ENCODE data around the gene MAP3K3. TPM values are rescaled to one million over a fixed set of nuclear protein-coding genes. Genes with fewer than 3 reads are reported as not detected.
A peak's percentile ranks its signal among the peaks of the same experiment; 100 is the strongest.

Gene MAP3K3
- polyA plus RNA-seq, 4 donors, result 8.1 to 17.1 (median 11.1) TPM

GRCh38 chr17:63675607-63676546 lies 53.7 kb downstream of the MAP3K3 start:
- peak; percentile 90 to 94 for DNase-seq
- Histone ChIP-seq H3K27ac (ENCODE audit: low read depth in 1 of 3, low read length in 2 of 3) (peak overlapping the region in 2 of 3 donors; percentile 50 to 92), H3K27me3 (ENCODE audit: control insufficient read depth in 3 of 3, insufficient read depth in 3 of 3, low read length in 3 of 3) (no peaks in the 10 kb centered on the region), H3K36me3 (ENCODE audit: control insufficient read depth in 3 of 3, insufficient read depth in 2 of 3, low read depth in 1 of 3, low read length in 3 of 3) (peaks cover 2 to 25% (median 4%) of the 10 kb centered on the region in 3 donors), H3K9me3 (ENCODE audit: control insufficient read depth in 2 of 2, insufficient read depth in 1 of 2, low read depth in 1 of 2, low read length in 1 of 2) (no peaks in the 10 kb centered on the region), H3K4me3 (ENCODE audit: low read depth in 1 of 3, low read length in 3 of 3) (no peak overlapping the region), H3K4me1 (ENCODE audit: control insufficient read depth in 3 of 3, insufficient read depth in 2 of 3, low read depth in 1 of 3, low read length in 2 of 3) (peaks cover 2 to 13% (median 7%) of the 10 kb centered on the region in 3 donors)
- FAIRE-seq, result no peak
- WGBS, 3 donors, result 20 to 48% (median 38%) methylated on average over 6 of the region's 6 CpGs

DNA sequence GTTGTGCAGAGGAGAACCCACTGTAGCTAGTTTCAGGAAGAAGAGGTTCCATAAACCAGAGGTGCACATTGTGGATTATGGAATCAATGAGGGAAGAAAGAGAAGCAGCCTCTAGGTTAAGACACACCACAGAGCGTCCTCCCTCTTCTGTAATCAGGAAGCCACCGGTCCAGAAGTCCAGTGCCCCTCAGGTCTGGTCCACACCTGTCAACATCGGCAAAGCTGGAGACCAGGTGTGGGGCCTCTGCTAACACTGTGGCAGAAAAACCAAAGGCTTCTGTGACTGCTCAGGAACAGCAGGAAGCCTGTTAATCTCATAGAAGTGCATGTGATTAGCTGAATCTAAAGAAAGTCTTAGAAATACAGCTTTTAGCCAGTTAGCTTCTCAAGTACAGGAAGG lies 54.4 kb downstream of the MAP3K3 start:
- H3K36me3 ChIP-seq (ENCODE audit: control insufficient read depth in 3 of 3, insufficient read depth in 2 of 3, low read depth in 1 of 3, low read length in 3 of 3), result peaks cover 2 to 27% (median 4%) of the 10 kb centered on the region in 3 donors
- H3K4me1 ChIP-seq (ENCODE audit: control insufficient read depth in 3 of 3, insufficient read depth in 2 of 3, low read depth in 1 of 3, low read length in 2 of 3), result peaks cover 2 to 13% (median 7%) of the 10 kb centered on the region in 3 donors
- 19 to 52% (median 25%) methylated on average over 3 of the region's 3 CpGs for WGBS, 3 donors
- no peaks in the 10 kb centered on the region for H3K27me3 ChIP-seq (ENCODE audit: control insufficient read depth in 3 of 3, insufficient read depth in 3 of 3, low read length in 3 of 3)
- peak overlapping the region in 1 of 3 donors; percentile 36 for H3K27ac ChIP-seq (ENCODE audit: low read depth in 1 of 3, low read length in 2 of 3)
- H3K4me3 ChIP-seq (ENCODE audit: low read depth in 1 of 3, low read length in 3 of 3), result no peak overlapping the region
- no peaks in the 10 kb centered on the region for H3K9me3 ChIP-seq (ENCODE audit: control insufficient read depth in 2 of 2, insufficient read depth in 1 of 2, low read depth in 1 of 2, low read length in 1 of 2)
- FAIRE-seq, result no peak
- DNase-seq, result peak in 1 of 2 donors; percentile 17

GRCh38 chr17:63679214-63679613 lies 57.0 kb downstream of the MAP3K3 start:
- H3K27me3 ChIP-seq (ENCODE audit: control insufficient read depth in 3 of 3, insufficient read depth in 3 of 3, low read length in 3 of 3), result no peaks in the 10 kb centered on the region
- DNase-seq (no peak), FAIRE-seq (no peak)
- no peaks in the 10 kb centered on the region for H3K9me3 ChIP-seq (ENCODE audit: control insufficient read depth in 2 of 2, insufficient read depth in 1 of 2, low read depth in 1 of 2, low read length in 1 of 2)
- 92 to 98% (median 96%) methylated on average over 5 of the region's 5 CpGs for WGBS, 3 donors
- H3K36me3 ChIP-seq (ENCODE audit: control insufficient read depth in 3 of 3, insufficient read depth in 2 of 3, low read depth in 1 of 3, low read length in 3 of 3), result peaks cover 7 to 32% (median 7%) of the 10 kb centered on the region in 3 donors
- no peak overlapping the region for H3K4me3 ChIP-seq (ENCODE audit: low read depth in 1 of 3, low read length in 3 of 3)
- H3K27ac ChIP-seq (ENCODE audit: low read depth in 1 of 3, low read length in 2 of 3), result no peak overlapping the region
- H3K4me1 ChIP-seq (ENCODE audit: control insufficient read depth in 3 of 3, insufficient read depth in 2 of 3, low read depth in 1 of 3, low read length in 2 of 3), result peaks cover 2 to 13% (median 7%) of the 10 kb centered on the region in 3 donors

DNA sequence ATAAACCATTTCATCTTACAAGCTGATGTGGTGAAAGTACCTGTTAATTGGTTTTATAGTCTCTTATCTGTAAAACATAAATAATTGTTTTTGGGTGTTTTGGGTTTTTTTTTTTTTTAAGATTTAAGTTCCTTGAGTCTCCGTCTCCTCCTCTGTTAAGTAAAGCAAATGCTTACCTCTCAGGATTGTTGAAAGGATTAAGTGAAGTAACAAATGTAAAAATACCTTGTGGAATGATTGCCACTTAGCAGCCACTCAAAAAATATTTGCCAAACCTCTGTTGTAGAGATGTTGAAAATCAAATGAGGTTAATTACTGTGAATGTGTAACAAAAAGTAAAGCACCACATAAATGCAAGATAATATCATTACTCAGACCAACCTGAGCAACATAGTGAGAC lies 58.5 kb downstream of the MAP3K3 start:
- Histone ChIP-seq H3K36me3 (ENCODE audit: control insufficient read depth in 3 of 3, insufficient read depth in 2 of 3, low read depth in 1 of 3, low read length in 3 of 3) (peaks cover 7 to 31% (median 7%) of the 10 kb centered on the region in 3 donors), H3K4me1 (ENCODE audit: control insufficient read depth in 3 of 3, insufficient read depth in 2 of 3, low read depth in 1 of 3, low read length in 2 of 3) (peaks cover 2 to 7% (median 5%) of the 10 kb centered on the region in 3 donors), H3K27ac (ENCODE audit: low read depth in 1 of 3, low read length in 2 of 3) (no peak overlapping the region), H3K27me3 (ENCODE audit: control insufficient read depth in 3 of 3, insufficient read depth in 3 of 3, low read length in 3 of 3) (no peaks in the 10 kb centered on the region), H3K4me3 (ENCODE audit: low read depth in 1 of 3, low read length in 3 of 3) (no peak overlapping the region), H3K9me3 (ENCODE audit: control insufficient read depth in 2 of 2, insufficient read depth in 1 of 2, low read depth in 1 of 2, low read length in 1 of 2) (no peaks in the 10 kb centered on the region)
- DNase-seq (no peak), FAIRE-seq (no peak)
- WGBS, 3 donors, result 94 to 100% (median 100%) methylated on average over 1 of the region's 1 CpG

DNA sequence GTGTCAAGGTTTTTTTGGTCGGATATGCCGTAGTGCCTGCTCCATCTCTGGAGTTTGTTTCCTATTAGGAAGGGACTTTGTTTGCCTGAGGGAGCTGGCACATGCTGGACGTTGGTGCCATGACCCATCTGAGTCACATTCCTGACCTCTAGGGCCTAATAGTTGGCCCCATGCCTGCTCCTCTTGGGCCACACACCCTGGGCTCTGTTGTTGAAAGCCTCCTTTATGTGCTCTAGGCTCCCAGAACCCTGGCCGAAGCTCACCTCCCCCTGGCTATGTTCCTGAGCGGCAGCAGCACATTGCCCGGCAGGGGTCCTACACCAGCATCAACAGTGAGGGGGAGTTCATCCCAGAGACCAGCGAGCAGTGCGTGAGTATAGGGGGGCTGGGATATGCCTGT lies 59.3 kb downstream of the MAP3K3 start:
- WGBS, 3 donors, result 87 to 93% (median 91%) methylated on average over 8 of the region's 8 CpGs
- Histone ChIP-seq H3K36me3 (ENCODE audit: control insufficient read depth in 3 of 3, insufficient read depth in 2 of 3, low read depth in 1 of 3, low read length in 3 of 3) (peaks cover 7 to 35% (median 9%) of the 10 kb centered on the region in 3 donors), H3K27me3 (ENCODE audit: control insufficient read depth in 3 of 3, insufficient read depth in 3 of 3, low read length in 3 of 3) (no peaks in the 10 kb centered on the region), H3K9me3 (ENCODE audit: control insufficient read depth in 2 of 2, insufficient read depth in 1 of 2, low read depth in 1 of 2, low read length in 1 of 2) (no peaks in the 10 kb centered on the region), H3K4me1 (ENCODE audit: control insufficient read depth in 3 of 3, insufficient read depth in 2 of 3, low read depth in 1 of 3, low read length in 2 of 3) (peaks cover 0 to 3% (median 0%) of the 10 kb centered on the region in 3 donors), H3K27ac (ENCODE audit: low read depth in 1 of 3, low read length in 2 of 3) (no peak overlapping the region), H3K4me3 (ENCODE audit: low read depth in 1 of 3, low read length in 3 of 3) (no peak overlapping the region)
- DNase-seq, result no peak
- no peak for FAIRE-seq

DNA sequence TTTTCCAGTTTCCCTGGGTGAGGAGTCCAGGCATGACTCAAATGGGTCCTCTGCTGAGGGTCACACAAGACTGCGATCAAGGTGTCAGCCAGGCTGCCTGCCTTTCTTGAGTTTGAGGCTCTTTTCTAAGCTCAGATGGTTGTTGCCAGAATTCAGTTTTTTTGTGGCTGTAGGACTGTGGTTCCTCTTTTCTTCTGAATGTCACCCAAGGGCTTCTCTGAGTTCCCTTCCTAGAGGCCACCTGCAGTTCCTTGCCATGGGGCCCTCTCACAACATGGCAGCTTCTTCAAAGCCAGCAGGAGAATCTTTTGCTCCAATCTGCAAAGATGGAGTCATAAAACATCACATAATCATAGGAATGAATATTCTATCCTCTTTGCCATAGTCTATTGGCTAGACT lies 60.2 kb downstream of the MAP3K3 start:
- no peaks in the 10 kb centered on the region for H3K27me3 ChIP-seq (ENCODE audit: control insufficient read depth in 3 of 3, insufficient read depth in 3 of 3, low read length in 3 of 3)
- H3K27ac ChIP-seq (ENCODE audit: low read depth in 1 of 3, low read length in 2 of 3), result no peak overlapping the region
- DNase-seq, result no peak
- H3K36me3 ChIP-seq (ENCODE audit: control insufficient read depth in 3 of 3, insufficient read depth in 2 of 3, low read depth in 1 of 3, low read length in 3 of 3), result peaks cover 7 to 36% (median 9%) of the 10 kb centered on the region in 3 donors
- no peak overlapping the region for H3K4me3 ChIP-seq (ENCODE audit: low read depth in 1 of 3, low read length in 3 of 3)
- 93 to 100% (median 97%) methylated on average over 1 of the region's 1 CpG for WGBS, 3 donors
- no peak for FAIRE-seq
- H3K9me3 ChIP-seq (ENCODE audit: control insufficient read depth in 2 of 2, insufficient read depth in 1 of 2, low read depth in 1 of 2, low read length in 1 of 2), result no peaks in the 10 kb centered on the region
- H3K4me1 ChIP-seq (ENCODE audit: control insufficient read depth in 3 of 3, insufficient read depth in 2 of 3, low read depth in 1 of 3, low read length in 2 of 3), result no peaks in the 10 kb centered on the region

GRCh38 chr17:63682981-63683380 lies 60.8 kb downstream of the MAP3K3 start:
- H3K27me3 ChIP-seq (ENCODE audit: control insufficient read depth in 3 of 3, insufficient read depth in 3 of 3, low read length in 3 of 3), result no peaks in the 10 kb centered on the region
- no peak overlapping the region for H3K27ac ChIP-seq (ENCODE audit: low read depth in 1 of 3, low read length in 2 of 3)
- H3K9me3 ChIP-seq (ENCODE audit: control insufficient read depth in 2 of 2, insufficient read depth in 1 of 2, low read depth in 1 of 2, low read length in 1 of 2), result no peaks in the 10 kb centered on the region
- no peak for DNase-seq
- FAIRE-seq, result no peak
- H3K4me3 ChIP-seq (ENCODE audit: low read depth in 1 of 3, low read length in 3 of 3), result no peak overlapping the region
- peaks cover 7 to 33% (median 9%) of the 10 kb centered on the region in 3 donors for H3K36me3 ChIP-seq (ENCODE audit: control insufficient read depth in 3 of 3, insufficient read depth in 2 of 3, low read depth in 1 of 3, low read length in 3 of 3)
- H3K4me1 ChIP-seq (ENCODE audit: control insufficient read depth in 3 of 3, insufficient read depth in 2 of 3, low read depth in 1 of 3, low read length in 2 of 3), result no peaks in the 10 kb centered on the region

- Histone ChIP-seq H3K4me1 (ENCODE audit: control insufficient read depth in 3 of 3, insufficient read depth in 2 of 3, low read depth in 1 of 3, low read length in 2 of 3) (no peaks in the 10 kb centered on the region), H3K9me3 (ENCODE audit: control insufficient read depth in 2 of 2, insufficient read depth in 1 of 2, low read depth in 1 of 2, low read length in 1 of 2) (no peaks in the 10 kb centered on the region), H3K4me3 (ENCODE audit: low read depth in 1 of 3, low read length in 3 of 3) (no peak overlapping the region), H3K27me3 (ENCODE audit: control insufficient read depth in 3 of 3, insufficient read depth in 3 of 3, low read length in 3 of 3) (no peaks in the 10 kb centered on the region), H3K36me3 (ENCODE audit: control insufficient read depth in 3 of 3, insufficient read depth in 2 of 3, low read depth in 1 of 3, low read length in 3 of 3) (peaks cover 9 to 45% (median 12%) of the 10 kb centered on the region in 3 donors), H3K27ac (ENCODE audit: low read depth in 1 of 3, low read length in 2 of 3) (no peak overlapping the region)
- DNase-seq (no peak), FAIRE-seq (no peak)
- WGBS, 3 donors, result 52 to 61% (median 58%) methylated on average over 2 of the region's 2 CpGs
Observed at GRCh38 chr17:63685041-63685440, 62.8 kb downstream of the MAP3K3 start.
